Calu3 (cell line): ENCODE results near the gene ZNF740. TPM values are rescaled to one million over a fixed set of nuclear protein-coding genes. Genes with fewer than 3 reads are reported as not detected.

Experiments used
- BruUV-seq: library from RNA; stranded (reverse); fragments of 400-500 nt; replicated peaks from 2 replicates; lab custom pipeline; 2021; lab: Mats Ljungman, UMichigan
- CTCF ChIA-PET: fragments of 300-600 bp; sonication (Branson Sonifier 250); formaldehyde crosslinking; loops from one replicate; lab custom pipeline; 2022; ENCODE audit warnings: antibody characterized with exemption; lab: Charles Lee
- DNase-seq: peaks from one replicate; pipeline ENCODE4 v3.0.0; 2022
- H3K27ac Mint-ChIP-seq: one replicate; pipeline ENCODE4 v1.8.0; 2022; ENCODE audit warnings: mixed read lengths; ENCODE audit not compliant: unreplicated experiment
- H3K27me3 Mint-ChIP-seq: one replicate; pipeline ENCODE4 v1.8.0; 2022; ENCODE audit warnings: mixed read lengths; ENCODE audit not compliant: unreplicated experiment
- H3K36me3 Mint-ChIP-seq: one replicate; pipeline ENCODE4 v1.8.0; 2022; ENCODE audit warnings: mild to moderate bottlenecking, moderate library complexity, mixed read lengths; ENCODE audit not compliant: insufficient read depth, unreplicated experiment
- H3K4me1 Mint-ChIP-seq: one replicate; pipeline ENCODE4 v1.8.0; 2022; ENCODE audit warnings: mild to moderate bottlenecking, low read depth, mixed read lengths; ENCODE audit not compliant: unreplicated experiment
- H3K4me3 Mint-ChIP-seq: one replicate; pipeline ENCODE4 v1.8.0; 2022; ENCODE audit warnings: mild to moderate bottlenecking, low read depth, moderate library complexity, mixed read lengths; ENCODE audit not compliant: unreplicated experiment
- H3K9me3 Mint-ChIP-seq: one replicate; pipeline ENCODE4 v1.8.0; 2022; ENCODE audit warnings: low read depth, mixed read lengths; ENCODE audit not compliant: unreplicated experiment
- CTCF ChIP-seq: fragments of 200-600 bp; IDR thresholded peaks from one replicate; pipeline ENCODE4 v1.8.0; 2022; ENCODE audit warnings: antibody characterized with exemption; ENCODE audit not compliant: unreplicated experiment
- intact Hi-C: fragments of 100-400 bp; cut with micrococcal nuclease; formaldehyde crosslinking; loops from one replicate; pipeline ENCODE4 v1.10.0; 2022; ENCODE audit not compliant: unreplicated experiment
- total RNA-seq: library from RNA; stranded (reverse); gene quantifications from 2 replicates; pipeline ENCODE4 v1.2.3, GENCODE V29; 2022

Gene ZNF740
- total RNA-seq, 1 experiment from 2014 or later = 32.7 TPM

GRCh38 chr12:53170876-53171724, 9.4 kb upstream of the ZNF740 start:
- intact Hi-C loops = no loop called here
- no peaks in the 10 kb centered on the region for H3K36me3 Mint-ChIP-seq
- H3K4me3 Mint-ChIP-seq = no peak overlapping the region
- no peak for TF ChIP-seq CTCF
- no peak overlapping the region for H3K27ac Mint-ChIP-seq
- no peaks in the 10 kb centered on the region for H3K27me3 Mint-ChIP-seq
- no TSS peak for BruUV-seq
- CTCF ChIA-PET = no interaction called here
- H3K9me3 Mint-ChIP-seq = no peaks in the 10 kb centered on the region
- no peak for DNase-seq
- H3K4me1 Mint-ChIP-seq = peaks cover 8% of the 10 kb centered on the region

- DNase-seq = no peak
- intact Hi-C loops = no loop called here
- no peak overlapping the region for H3K27ac Mint-ChIP-seq
- no peaks in the 10 kb centered on the region for H3K36me3 Mint-ChIP-seq
- H3K9me3 Mint-ChIP-seq = no peaks in the 10 kb centered on the region
- CTCF ChIA-PET = no interaction called here
- H3K27me3 Mint-ChIP-seq = no peaks in the 10 kb centered on the region
- H3K4me3 Mint-ChIP-seq = no peak overlapping the region
- TF ChIP-seq CTCF = no peak
- H3K4me1 Mint-ChIP-seq = peaks cover 8% of the 10 kb centered on the region
- no TSS peak for BruUV-seq
These were observed 8.7 kb upstream of the ZNF740 start for GRCh38 chr12:53171725-53172329.

GRCh38 chr12:53172352-53172751, 8.2 kb upstream of the ZNF740 start:
- Mint-ChIP-seq H3K27me3 (no peaks in the 10 kb centered on the region), H3K9me3 (no peaks in the 10 kb centered on the region), H3K27ac (no peak overlapping the region), H3K4me3 (no peak overlapping the region), H3K36me3 (no peaks in the 10 kb centered on the region), H3K4me1 (peaks cover 8% of the 10 kb centered on the region)
- intact Hi-C loops = no loop called here
- CTCF ChIA-PET = no interaction called here
- DNase-seq = no peak
- TF ChIP-seq CTCF = no peak
- BruUV-seq = no TSS peak

GRCh38 chr12:53173085-53173715, 7.3 kb upstream of the ZNF740 start:
- Mint-ChIP-seq H3K27ac (no peak overlapping the region), H3K4me3 (no peak overlapping the region), H3K36me3 (no peaks in the 10 kb centered on the region), H3K27me3 (no peaks in the 10 kb centered on the region), H3K4me1 (peaks cover 8% of the 10 kb centered on the region), H3K9me3 (no peaks in the 10 kb centered on the region)
- no peak for DNase-seq
- no peak for TF ChIP-seq CTCF
- CTCF ChIA-PET = interaction anchor here (0.6 kb wide), 1 partner anchor 101 kb away, joined by 3 read pairs; no protein-coding TSS in a partner anchor
- BruUV-seq = no TSS peak
- intact Hi-C loops = no loop called here
